Measurements from ENCODE around the gene SEC23A. TPM values are rescaled to one million over a fixed set of nuclear protein-coding genes. Genes with fewer than 3 reads are reported as not detected.

Gene SEC23A
- total and polyA plus RNA-seq, 2 of the 13 experiments (the other 11 are each of a cell fraction or from before 2014, with no cell fraction given) = 403 to 887 TPM

DNA sequence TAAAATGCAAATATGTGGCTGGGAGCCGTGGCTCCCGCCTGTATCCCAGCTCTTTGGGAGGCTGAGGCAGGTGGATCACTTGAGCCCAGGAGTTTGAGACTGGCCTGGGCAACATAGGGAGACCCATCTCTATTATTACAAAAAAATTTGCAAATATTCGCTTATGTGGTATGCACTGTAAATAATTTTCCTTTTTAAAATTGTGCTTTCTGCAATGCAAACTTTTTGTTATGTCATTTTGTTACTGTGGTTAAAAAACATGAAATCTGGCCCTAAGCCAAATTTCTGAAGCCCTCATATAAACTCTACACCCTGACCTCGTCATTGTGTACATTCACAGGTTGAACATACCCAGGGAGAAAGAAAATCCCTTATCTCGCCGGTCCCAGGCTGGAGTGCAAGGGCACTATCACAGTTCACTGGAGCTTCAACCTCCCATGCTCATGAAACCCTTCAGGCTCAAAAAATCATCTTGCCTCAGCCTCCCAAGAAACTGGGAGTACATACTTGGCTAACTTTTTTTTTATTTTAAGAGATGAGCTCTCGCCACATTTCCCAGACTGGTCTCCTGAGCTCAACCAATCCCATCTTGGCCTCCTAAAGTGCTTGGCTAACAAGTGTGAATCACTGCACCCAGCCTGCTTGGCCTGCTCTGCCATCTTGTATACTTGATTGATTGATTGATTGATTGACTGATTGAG lies 42.4 kb upstream of the SEC23A start (continued):
- TF ChIP-seq, protein P1, sequence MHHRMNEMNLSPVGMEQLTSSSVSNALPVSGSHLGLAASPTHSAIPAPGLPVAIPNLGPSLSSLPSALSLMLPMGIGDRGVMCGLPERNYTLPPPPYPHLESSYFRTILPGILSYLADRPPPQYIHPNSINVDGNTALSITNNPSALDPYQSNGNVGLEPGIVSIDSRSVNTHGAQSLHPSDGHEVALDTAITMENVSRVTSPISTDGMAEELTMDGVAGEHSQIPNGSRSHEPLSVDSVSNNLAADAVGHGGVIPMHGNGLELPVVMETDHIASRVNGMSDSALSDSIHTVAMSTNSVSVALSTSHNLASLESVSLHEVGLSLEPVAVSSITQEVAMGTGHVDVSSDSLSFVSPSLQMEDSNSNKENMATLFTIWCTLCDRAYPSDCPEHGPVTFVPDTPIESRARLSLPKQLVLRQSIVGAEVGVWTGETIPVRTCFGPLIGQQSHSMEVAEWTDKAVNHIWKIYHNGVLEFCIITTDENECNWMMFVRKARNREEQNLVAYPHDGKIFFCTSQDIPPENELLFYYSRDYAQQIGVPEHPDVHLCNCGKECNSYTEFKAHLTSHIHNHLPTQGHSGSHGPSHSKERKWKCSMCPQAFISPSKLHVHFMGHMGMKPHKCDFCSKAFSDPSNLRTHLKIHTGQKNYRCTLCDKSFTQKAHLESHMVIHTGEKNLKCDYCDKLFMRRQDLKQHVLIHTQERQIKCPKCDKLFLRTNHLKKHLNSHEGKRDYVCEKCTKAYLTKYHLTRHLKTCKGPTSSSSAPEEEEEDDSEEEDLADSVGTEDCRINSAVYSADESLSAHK (CRISPR knock-in tag; IDR thresholded peaks at IDR 0.05; ENCODE audit: borderline replicate concordance) = no peak
- TF ChIP-seq, protein P2, sequence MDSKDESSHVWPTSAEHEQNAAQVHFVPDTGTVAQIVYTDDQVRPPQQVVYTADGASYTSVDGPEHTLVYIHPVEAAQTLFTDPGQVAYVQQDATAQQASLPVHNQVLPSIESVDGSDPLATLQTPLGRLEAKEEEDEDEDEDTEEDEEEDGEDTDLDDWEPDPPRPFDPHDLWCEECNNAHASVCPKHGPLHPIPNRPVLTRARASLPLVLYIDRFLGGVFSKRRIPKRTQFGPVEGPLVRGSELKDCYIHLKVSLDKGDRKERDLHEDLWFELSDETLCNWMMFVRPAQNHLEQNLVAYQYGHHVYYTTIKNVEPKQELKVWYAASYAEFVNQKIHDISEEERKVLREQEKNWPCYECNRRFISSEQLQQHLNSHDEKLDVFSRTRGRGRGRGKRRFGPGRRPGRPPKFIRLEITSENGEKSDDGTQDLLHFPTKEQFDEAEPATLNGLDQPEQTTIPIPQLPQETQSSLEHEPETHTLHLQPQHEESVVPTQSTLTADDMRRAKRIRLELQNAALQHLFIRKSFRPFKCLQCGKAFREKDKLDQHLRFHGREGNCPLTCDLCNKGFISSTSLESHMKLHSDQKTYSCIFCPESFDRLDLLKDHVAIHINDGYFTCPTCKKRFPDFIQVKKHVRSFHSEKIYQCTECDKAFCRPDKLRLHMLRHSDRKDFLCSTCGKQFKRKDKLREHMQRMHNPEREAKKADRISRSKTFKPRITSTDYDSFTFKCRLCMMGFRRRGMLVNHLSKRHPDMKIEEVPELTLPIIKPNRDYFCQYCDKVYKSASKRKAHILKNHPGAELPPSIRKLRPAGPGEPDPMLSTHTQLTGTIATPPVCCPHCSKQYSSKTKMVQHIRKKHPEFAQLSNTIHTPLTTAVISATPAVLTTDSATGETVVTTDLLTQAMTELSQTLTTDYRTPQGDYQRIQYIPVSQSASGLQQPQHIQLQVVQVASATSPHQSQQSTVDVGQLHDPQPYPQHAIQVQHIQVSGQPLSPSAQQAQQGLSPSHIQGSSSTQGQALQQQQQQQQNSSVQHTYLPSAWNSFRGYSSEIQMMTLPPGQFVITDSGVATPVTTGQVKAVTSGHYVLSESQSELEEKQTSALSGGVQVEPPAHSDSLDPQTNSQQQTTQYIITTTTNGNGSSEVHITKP (CRISPR knock-in tag; IDR thresholded peaks at IDR 0.05; ENCODE audit: low read depth) = peak; percentile 27; the same call in 1 of the 2 replicates
- TF ChIP-seq NFKB2 (CRISPR knock-in tag; IDR thresholded peaks at IDR 0.05; ENCODE audit: borderline replicate concordance) (no peak), MEIS1 (CRISPR knock-in tag; IDR thresholded peaks at IDR 0.05; ENCODE audit: borderline replicate concordance) (no peak), ZNF326 (CRISPR knock-in tag; IDR thresholded peaks at IDR 0.05; ENCODE audit: borderline replicate concordance) (no peak), ATF1 (CRISPR knock-in tag; IDR thresholded peaks at IDR 0.05) (no peak), POGZ (CRISPR knock-in tag; IDR thresholded peaks at IDR 0.05) (peak; percentile 79), ZNF317 (CRISPR knock-in tag; IDR thresholded peaks at IDR 0.05) (peak; percentile 81), ZNF558 (CRISPR knock-in tag; IDR thresholded peaks at IDR 0.05; ENCODE audit: borderline replicate concordance) (no peak), ARID2 (CRISPR knock-in tag; IDR thresholded peaks at IDR 0.05; ENCODE audit: borderline replicate concordance) (no peak), ZSCAN9 (CRISPR knock-in tag; IDR thresholded peaks at IDR 0.05; ENCODE audit: borderline replicate concordance) (no peak), SMAD1 (CRISPR knock-in tag; IDR thresholded peaks at IDR 0.05; ENCODE audit: borderline replicate concordance, low read depth) (no peak)
- TF ChIP-seq, protein P3, sequence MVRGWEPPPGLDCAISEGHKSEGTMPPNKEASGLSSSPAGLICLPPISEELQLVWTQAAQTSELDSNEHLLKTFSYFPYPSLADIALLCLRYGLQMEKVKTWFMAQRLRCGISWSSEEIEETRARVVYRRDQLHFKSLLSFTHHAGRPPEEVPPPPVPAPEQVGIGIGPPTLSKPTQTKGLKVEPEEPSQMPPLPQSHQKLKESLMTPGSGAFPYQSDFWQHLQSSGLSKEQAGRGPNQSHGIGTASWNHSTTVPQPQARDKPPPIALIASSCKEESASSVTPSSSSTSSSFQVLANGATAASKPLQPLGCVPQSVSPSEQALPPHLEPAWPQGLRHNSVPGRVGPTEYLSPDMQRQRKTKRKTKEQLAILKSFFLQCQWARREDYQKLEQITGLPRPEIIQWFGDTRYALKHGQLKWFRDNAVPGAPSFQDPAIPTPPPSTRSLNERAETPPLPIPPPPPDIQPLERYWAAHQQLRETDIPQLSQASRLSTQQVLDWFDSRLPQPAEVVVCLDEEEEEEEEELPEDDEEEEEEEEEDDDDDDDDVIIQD (CRISPR knock-in tag; IDR thresholded peaks at IDR 0.05; ENCODE audit: low read depth) = peak; percentile 91
- TF ChIP-seq, protein P4, sequence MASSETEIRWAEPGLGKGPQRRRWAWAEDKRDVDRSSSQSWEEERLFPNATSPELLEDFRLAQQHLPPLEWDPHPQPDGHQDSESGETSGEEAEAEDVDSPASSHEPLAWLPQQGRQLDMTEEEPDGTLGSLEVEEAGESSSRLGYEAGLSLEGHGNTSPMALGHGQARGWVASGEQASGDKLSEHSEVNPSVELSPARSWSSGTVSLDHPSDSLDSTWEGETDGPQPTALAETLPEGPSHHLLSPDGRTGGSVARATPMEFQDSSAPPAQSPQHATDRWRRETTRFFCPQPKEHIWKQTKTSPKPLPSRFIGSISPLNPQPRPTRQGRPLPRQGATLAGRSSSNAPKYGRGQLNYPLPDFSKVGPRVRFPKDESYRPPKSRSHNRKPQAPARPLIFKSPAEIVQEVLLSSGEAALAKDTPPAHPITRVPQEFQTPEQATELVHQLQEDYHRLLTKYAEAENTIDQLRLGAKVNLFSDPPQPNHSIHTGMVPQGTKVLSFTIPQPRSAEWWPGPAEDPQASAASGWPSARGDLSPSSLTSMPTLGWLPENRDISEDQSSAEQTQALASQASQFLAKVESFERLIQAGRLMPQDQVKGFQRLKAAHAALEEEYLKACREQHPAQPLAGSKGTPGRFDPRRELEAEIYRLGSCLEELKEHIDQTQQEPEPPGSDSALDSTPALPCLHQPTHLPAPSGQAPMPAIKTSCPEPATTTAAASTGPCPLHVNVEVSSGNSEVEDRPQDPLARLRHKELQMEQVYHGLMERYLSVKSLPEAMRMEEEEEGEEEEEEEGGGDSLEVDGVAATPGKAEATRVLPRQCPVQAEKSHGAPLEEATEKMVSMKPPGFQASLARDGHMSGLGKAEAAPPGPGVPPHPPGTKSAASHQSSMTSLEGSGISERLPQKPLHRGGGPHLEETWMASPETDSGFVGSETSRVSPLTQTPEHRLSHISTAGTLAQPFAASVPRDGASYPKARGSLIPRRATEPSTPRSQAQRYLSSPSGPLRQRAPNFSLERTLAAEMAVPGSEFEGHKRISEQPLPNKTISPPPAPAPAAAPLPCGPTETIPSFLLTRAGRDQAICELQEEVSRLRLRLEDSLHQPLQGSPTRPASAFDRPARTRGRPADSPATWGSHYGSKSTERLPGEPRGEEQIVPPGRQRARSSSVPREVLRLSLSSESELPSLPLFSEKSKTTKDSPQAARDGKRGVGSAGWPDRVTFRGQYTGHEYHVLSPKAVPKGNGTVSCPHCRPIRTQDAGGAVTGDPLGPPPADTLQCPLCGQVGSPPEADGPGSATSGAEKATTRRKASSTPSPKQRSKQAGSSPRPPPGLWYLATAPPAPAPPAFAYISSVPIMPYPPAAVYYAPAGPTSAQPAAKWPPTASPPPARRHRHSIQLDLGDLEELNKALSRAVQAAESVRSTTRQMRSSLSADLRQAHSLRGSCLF (CRISPR knock-in tag; IDR thresholded peaks at IDR 0.05; ENCODE audit: borderline replicate concordance) = no peak
- TF ChIP-seq, protein P5, sequence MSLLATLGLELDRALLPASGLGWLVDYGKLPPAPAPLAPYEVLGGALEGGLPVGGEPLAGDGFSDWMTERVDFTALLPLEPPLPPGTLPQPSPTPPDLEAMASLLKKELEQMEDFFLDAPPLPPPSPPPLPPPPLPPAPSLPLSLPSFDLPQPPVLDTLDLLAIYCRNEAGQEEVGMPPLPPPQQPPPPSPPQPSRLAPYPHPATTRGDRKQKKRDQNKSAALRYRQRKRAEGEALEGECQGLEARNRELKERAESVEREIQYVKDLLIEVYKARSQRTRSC (CRISPR knock-in tag; IDR thresholded peaks at IDR 0.05; ENCODE audit: low read depth) = no peak
